Hepatocyte (in vitro differentiated cells): Measurements from ENCODE around the gene CYP2A7. TPM values are rescaled to one million over a fixed set of nuclear protein-coding genes. Genes with fewer than 3 reads are reported as not detected.
"Not testable (repeated sequence)": the region's sequence is repeated elsewhere in the genome, so short reads cannot be mapped to it uniquely, and the experiment has no call there.

Experiments used
- DNase-seq: peaks from one replicate; pipeline ENCODE4 v3.0.0-alpha.2; 2016; ENCODE audit warnings: low spot score
- H2AFZ ChIP-seq: fragments of 200-600 bp; sonication (generic); 2 replicates; pipeline ENCODE4 v1.6.0; 2016; ENCODE audit warnings: antibody characterized with exemption, mild to moderate bottlenecking
- H3K27ac ChIP-seq: fragments of 200-600 bp; sonication (generic); 2 replicates; pipeline ENCODE4 v1.5.1; 2016; ENCODE audit warnings: mild to moderate bottlenecking
- H3K27me3 ChIP-seq: fragments of 200-600 bp; sonication (generic); 2 replicates; pipeline ENCODE4 v1.6.1; 2016
- H3K36me3 ChIP-seq: fragments of 200-600 bp; sonication (generic); replicated peaks from 2 replicates; pipeline ENCODE4 v1.5.1; 2016; ENCODE audit warnings: low read depth; ENCODE audit not compliant: insufficient read depth
- H3K4me1 ChIP-seq: fragments of 200-600 bp; sonication (generic); 2 replicates; pipeline ENCODE4 v1.5.1; 2016; ENCODE audit warnings: mild to moderate bottlenecking, moderate library complexity; ENCODE audit not compliant: insufficient read depth
- H3K4me2 ChIP-seq: fragments of 200-600 bp; sonication (generic); 2 replicates; pipeline ENCODE4 v1.6.0; 2016
- H3K4me3 ChIP-seq: fragments of 200-600 bp; sonication (generic); 2 replicates; pipeline ENCODE4 v1.5.1; 2016; ENCODE audit warnings: mild to moderate bottlenecking
- H3K79me2 ChIP-seq: fragments of 200-600 bp; sonication (generic); 2 replicates; pipeline ENCODE4 v1.6.0; 2017; ENCODE audit warnings: mild to moderate bottlenecking
- H3K9me2 ChIP-seq: fragments of 200-600 bp; sonication (generic); replicated peaks from 2 replicates; pipeline ENCODE4 v1.6.0; 2017; ENCODE audit warnings: mild to moderate bottlenecking; ENCODE audit not compliant: insufficient read depth
- H3K9me3 ChIP-seq: fragments of 200-600 bp; sonication (generic); 2 replicates; pipeline ENCODE4 v1.5.1; 2016; ENCODE audit warnings: low read depth, mild to moderate bottlenecking
- H4K20me1 ChIP-seq: fragments of 200-600 bp; sonication (generic); 2 replicates; pipeline ENCODE4 v1.6.0; 2016; ENCODE audit warnings: mild to moderate bottlenecking; ENCODE audit not compliant: insufficient read depth, poor library complexity, severe bottlenecking
- CTCF ChIP-seq: fragments of 200-600 bp; sonication (generic); IDR thresholded peaks from 2 replicates; pipeline ENCODE4 v1.5.1; 2016; ENCODE audit warnings: antibody characterized with exemption, mild to moderate bottlenecking; ENCODE audit not compliant: poor library complexity
- EZH2 ChIP-seq: fragments of 200-600 bp; sonication (generic); IDR thresholded peaks from 2 replicates; pipeline ENCODE4 v1.6.1; 2016; ENCODE audit warnings: antibody characterized with exemption, mild to moderate bottlenecking, borderline replicate concordance
- EZH2phosphoT487 ChIP-seq: fragments of 200-600 bp; sonication (generic); IDR thresholded peaks from one replicate; pipeline ENCODE4 v1.6.1; 2018; ENCODE audit warnings: antibody characterized with exemption, mild to moderate bottlenecking, low read depth, moderate library complexity; ENCODE audit not compliant: unreplicated experiment, severe bottlenecking
- WGBS: methylation state at CpG from one replicate; pipeline ENCODE4 v1.1.6; 2016; ENCODE audit warnings: low lambda C conversion rate; ENCODE audit errors: missing lambda C conversion rate; 5-methylcytosine and 5-hydroxymethylcytosine counted together
- polyA plus RNA-seq: library from polyadenylated mRNA; unstranded; fragments of >200 nt; fragmentation: Nextera tagmentation; extraction: Ambion mirVana; gene quantifications from 2 replicates; pipeline ENCODE4 v1.2.1, GENCODE V29; 2016
- total RNA-seq: library from RNA; depleted of rRNA; stranded (reverse); fragments of >200 nt; gene quantifications from 2 replicates; pipeline ENCODE4 v1.2.3, GENCODE V29; 2014

The CYP2A7 gene
- total and polyA plus RNA-seq, 2 experiments from 2014 or later, result not detected

- H3K79me2 ChIP-seq, result no peaks in the 10 kb centered on the region
- no peaks in the 10 kb centered on the region for H4K20me1 ChIP-seq
- no peak for TF ChIP-seq CTCF
- no peak for TF ChIP-seq EZH2phosphoT487
- no peak for TF ChIP-seq EZH2
- H2AFZ ChIP-seq, result no peak overlapping the region
- no peaks in the 10 kb centered on the region for H3K9me2 ChIP-seq
- no peak overlapping the region for H3K4me2 ChIP-seq
- WGBS, result 47% methylated on average over 7 of the region's 7 CpGs
- H3K9me3 ChIP-seq, result no peaks in the 10 kb centered on the region
- no peaks in the 10 kb centered on the region for H3K27me3 ChIP-seq
- no peaks in the 10 kb centered on the region for H3K36me3 ChIP-seq
- DNase-seq, result peak; percentile 92
- H3K4me1 ChIP-seq, result peaks cover 19% of the 10 kb centered on the region
- H3K4me3 ChIP-seq, result no peak overlapping the region
- H3K27ac ChIP-seq, result peak overlapping the region; percentile 92
These were observed 50.3 kb downstream of the CYP2A7 start for GRCh38 chr19:40831502-40832430.

GRCh38 chr19:40830741-40831140 is 51.3 kb downstream of the CYP2A7 start:
- H3K79me2 ChIP-seq, H4K20me1 ChIP-seq, H3K9me3 ChIP-seq, H2AFZ ChIP-seq, H3K36me3 ChIP-seq, H3K4me2 ChIP-seq, H3K9me2 ChIP-seq, H3K4me3 ChIP-seq, H3K27me3 ChIP-seq, DNase-seq: not testable (repeated sequence)
- Histone ChIP-seq H3K27ac (peak overlapping the region; percentile 92), H3K4me1 (peaks cover 19% of the 10 kb centered on the region)
- 93% methylated on average over 16 of the region's 16 CpGs for WGBS

- Histone ChIP-seq H3K4me3 (no peak overlapping the region), H3K27ac (no peak overlapping the region), H3K9me2 (no peaks in the 10 kb centered on the region), H3K4me2 (no peak overlapping the region), H4K20me1 (no peaks in the 10 kb centered on the region), H3K36me3 (no peaks in the 10 kb centered on the region), H3K79me2 (no peaks in the 10 kb centered on the region), H3K4me1 (peaks cover 23% of the 10 kb centered on the region), H2AFZ (no peak overlapping the region), H3K27me3 (no peaks in the 10 kb centered on the region), H3K9me3 (no peaks in the 10 kb centered on the region)
- no peak for TF ChIP-seq EZH2
- no peak for TF ChIP-seq CTCF
- no peak for TF ChIP-seq EZH2phosphoT487
- no peak for DNase-seq
These were observed 52.8 kb downstream of the CYP2A7 start for GRCh38 chr19:40829205-40829604.

- Histone ChIP-seq H3K9me2 (no peaks in the 10 kb centered on the region), H3K36me3 (no peaks in the 10 kb centered on the region), H3K9me3 (no peaks in the 10 kb centered on the region), H2AFZ (no peak overlapping the region), H4K20me1 (no peaks in the 10 kb centered on the region), H3K4me1 (peaks cover 32% of the 10 kb centered on the region), H3K4me2 (no peak overlapping the region), H3K4me3 (no peak overlapping the region), H3K27me3 (no peaks in the 10 kb centered on the region), H3K27ac (no peak overlapping the region), H3K79me2 (no peaks in the 10 kb centered on the region)
- 98% methylated on average over 22 of the region's 22 CpGs for WGBS
- TF ChIP-seq EZH2phosphoT487 (no peak), CTCF (no peak), EZH2 (no peak)
- no peak for DNase-seq
These were observed 54.4 kb downstream of the CYP2A7 start for GRCh38 chr19:40827386-40828247.

- H3K36me3 ChIP-seq, H3K9me3 ChIP-seq, DNase-seq, H2AFZ ChIP-seq, H3K79me2 ChIP-seq, H3K27me3 ChIP-seq, H3K4me3 ChIP-seq, H3K9me2 ChIP-seq, H3K27ac ChIP-seq, H3K4me2 ChIP-seq, H4K20me1 ChIP-seq: not testable (repeated sequence)
- 87% methylated on average over 29 of the region's 29 CpGs for WGBS
- peaks cover 33% of the 10 kb centered on the region for H3K4me1 ChIP-seq
These were observed 55.2 kb downstream of the CYP2A7 start for GRCh38 chr19:40826699-40827385.
